HepG2 (cell line): ENCODE data around the gene SFT2D1. TPM values are rescaled to one million over a fixed set of nuclear protein-coding genes. Genes with fewer than 3 reads are reported as not detected.
A peak's percentile ranks its signal among the peaks of the same experiment; 100 is the strongest.

Experiments used
- ATAC-seq: fragments of 200-7000 bp; cut with Tn5 transposase; 3 replicates; pipeline ENCODE4 v1.9.1; 2020; ENCODE audit warnings: mild to moderate bottlenecking, moderate library complexity
- BruUV-seq: library from RNA; stranded (reverse); fragments of 400-500 nt; replicated peaks from 2 replicates; lab custom pipeline; 2021; lab: Mats Ljungman, UMichigan
- CTCF ChIA-PET: fragments of 300-600 bp; formaldehyde crosslinking; extraction: SDS; loops from one replicate; lab custom pipeline; 2021; ENCODE audit warnings: low total read pairs, inconsistent platforms, low intra/inter-chr PET ratio; lab: Yijun Ruan, JAX
- POLR2A ChIA-PET: fragments of 350-600 bp; sonication (Branson Sonifier 250); formaldehyde crosslinking; loops from one replicate; lab custom pipeline; 2020; ENCODE audit warnings: antibody characterized with exemption, inconsistent platforms; lab: Yijun Ruan, JAX
- DNase-seq: peaks from one replicate; pipeline ENCODE4 v3.0.0-alpha.2; 2015; ENCODE audit warnings: low spot score
- FAIRE-seq: peaks from 3 replicates; lab custom pipeline; 2011; peaks lifted over from hg19 to GRCh38; lab: Jason Lieb, UNC
- H2AFZ ChIP-seq: one replicate; pipeline ENCODE4 v1.6.1; 2011; ENCODE audit warnings: low read length, inconsistent platforms
- H3K27ac ChIP-seq: fragments of 300-600 bp; 3 replicates; pipeline ENCODE4 v1.8.0; 2011; ENCODE audit warnings: mixed run types, mild to moderate bottlenecking, mixed read lengths, low read length, inconsistent platforms; ENCODE audit not compliant: insufficient read depth; ENCODE audit errors: extremely low read length
- H3K27me3 ChIP-seq, 2 experiments: fragments of 200-600 bp in 1 of 2; 2 replicates in 1 of 2; 3 replicates in 1 of 2; pipeline versions ENCODE4 v1.6.0 to v1.8.0; 2011; ENCODE audit warnings: low read length in 2 of 2, mild to moderate bottlenecking in 2 of 2, moderate library complexity in 2 of 2, inconsistent platforms in 1 of 2; ENCODE audit not compliant: insufficient read depth in 2 of 2, control insufficient read depth in 1 of 2
- H3K36me3 ChIP-seq, 2 experiments: fragments of 200-600 bp in 1 of 2; replicated peaks in 1 of 2; 2 replicates in 1 of 2; 3 replicates in 1 of 2; pipeline versions ENCODE4 v1.5.1 to v1.8.0; 2011; ENCODE audit warnings: low read length in 2 of 2, inconsistent platforms in 1 of 2; ENCODE audit not compliant: insufficient read depth in 2 of 2, control insufficient read depth in 1 of 2
- H3K4me1 ChIP-seq: 2 replicates; pipeline ENCODE4 v1.5.1; 2012; ENCODE audit warnings: low read length, inconsistent platforms; ENCODE audit not compliant: insufficient read depth
- H3K4me2 ChIP-seq: 2 replicates; pipeline ENCODE4 v1.6.0; 2011; ENCODE audit warnings: low read depth, low read length, inconsistent platforms
- H3K4me3 ChIP-seq, 3 experiments: fragments of 200-600 bp in 1 of 3; sonication (generic), shearing (Covaris generic) in 1 of 3; replicated peaks in 1 of 3; 2 replicates each; pipeline ENCODE4 v1.5.1; 2011 to 2016; ENCODE audit warnings: low read length in 3 of 3, inconsistent platforms in 2 of 3, low read depth in 2 of 3, mild to moderate bottlenecking in 2 of 3, control low read depth in 1 of 3, mixed read lengths in 1 of 3; ENCODE audit not compliant: insufficient read depth in 1 of 3
- H3K79me2 ChIP-seq: one replicate; pipeline ENCODE4 v1.6.1; 2011; ENCODE audit warnings: low read length, inconsistent platforms; ENCODE audit not compliant: insufficient read depth
- H3K9ac ChIP-seq: 2 replicates; pipeline ENCODE4 v1.6.0; 2011; ENCODE audit warnings: mild to moderate bottlenecking, low read depth, low read length, inconsistent platforms; ENCODE audit not compliant: insufficient read depth
- H3K9me3 ChIP-seq: 2 replicates; pipeline ENCODE4 v1.5.1; 2012; ENCODE audit warnings: mild to moderate bottlenecking, low read length
- H4K20me1 ChIP-seq: 2 replicates; pipeline ENCODE4 v1.6.0; 2011; ENCODE audit warnings: inconsistent platforms, mild to moderate bottlenecking, low read length, moderate library complexity; ENCODE audit not compliant: insufficient read depth
- AKNA ChIP-seq: sonication (generic); formaldehyde crosslinking; IDR thresholded peaks from 2 replicates; pipeline ENCODE4 v1.4.0; 2020; ENCODE audit warnings: missing genetic modification reagents, borderline replicate concordance
- EZH2 ChIP-seq: conservative IDR thresholded peaks from 2 replicates; pipeline ENCODE4 v1.6.1; 2012; ENCODE audit warnings: mild to moderate bottlenecking, low read depth, low read length, moderate library complexity
- KLF11 ChIP-seq: IDR thresholded peaks from 2 replicates; pipeline ENCODE4 v1.6.1; 2016; ENCODE audit warnings: missing compliant biosample characterization
- POLR2A ChIP-seq, 2 experiments: IDR thresholded peaks; 2 replicates each; pipeline ENCODE4 v1.6.1; 2011; ENCODE audit warnings: low read depth in 2 of 2, low read length in 2 of 2, mild to moderate bottlenecking in 1 of 2, moderate library complexity in 1 of 2; ENCODE audit not compliant: insufficient read depth in 1 of 2
- ZNF280B ChIP-seq: sonication (generic); formaldehyde crosslinking; IDR thresholded peaks from 2 replicates; pipeline ENCODE4 v1.5.0; 2020; ENCODE audit warnings: missing genetic modification reagents, mild to moderate bottlenecking, borderline replicate concordance
- ZNF513 ChIP-seq: sonication (generic); formaldehyde crosslinking; conservative IDR thresholded peaks from 2 replicates; pipeline ENCODE4 v1.5.0; 2020; ENCODE audit warnings: missing genetic modification reagents
- ZNF891 ChIP-seq: sonication (generic); formaldehyde crosslinking; IDR thresholded peaks from 2 replicates; pipeline ENCODE4 v1.5.0; 2020; ENCODE audit warnings: mild to moderate bottlenecking, missing genetic modification reagents
- WGBS: methylation state at CpG from one replicate; pipeline ENCODE4 v1.1.6; 2017; ENCODE audit warnings: low lambda C conversion rate; 5-methylcytosine and 5-hydroxymethylcytosine counted together
- in situ Hi-C: cut with HindIII; loops from 2 replicates; pipeline ENCODE4 v1.10.0; 2017; ENCODE audit warnings: low pct_unique_long_range_greater_than_20kb; ENCODE audit not compliant: extremely low pct_ligation_motif_present
- intact Hi-C: fragments of 100-400 bp; cut with micrococcal nuclease; formaldehyde crosslinking; loops from one replicate; pipeline ENCODE4 v1.10.0; 2022; ENCODE audit not compliant: unreplicated experiment
- polyA plus RNA-seq, 8 experiments: library from polyadenylated mRNA; depleted of rRNA in 3 of 8; stranded (reverse) in 7 of 8; unstranded in 1 of 8; fragments of >200 nt; fragmentation: Illumina TruSeq in 4 of 8; extraction: Trizol in 4 of 8; gene quantifications; 2 replicates each; pipeline versions ENCODE4 v1.2.1 to v1.2.3, GENCODE V29; 2011 to 2016; ENCODE audit warnings: low read depth in 4 of 8, missing spikeins in 1 of 8, mixed read lengths in 1 of 8; ENCODE audit not compliant: insufficient read depth in 1 of 8
- total RNA-seq, 5 experiments: library from RNA; depleted of rRNA; stranded (reverse); fragments of >200 nt; fragmentation: Illumina TruSeq; extraction: Trizol; gene quantifications; 2 replicates each; pipeline ENCODE4 v1.2.3, GENCODE V29; 2016; ENCODE audit warnings: low read depth in 1 of 5

Gene SFT2D1
- total and polyA plus RNA-seq, 2 of the 13 experiments (the other 11 are each of a cell fraction or from before 2014, with no cell fraction given): 115 to 147 TPM

GRCh38 chr6:166323395-166323794 is 18.9 kb downstream of the SFT2D1 start:
- BruUV-seq: no TSS peak
- no peaks in the 10 kb centered on the region; the same call in 1 of the 2 replicates for H4K20me1 ChIP-seq
- no peaks in the 10 kb centered on the region for H3K4me1 ChIP-seq
- intact Hi-C loops: no loop called here
- FAIRE-seq: no peak
- TF ChIP-seq KLF11 (CRISPR knock-in tag) (no peak), ZNF513 (CRISPR knock-in tag) (no peak)
- TF ChIP-seq, all 625 proteins: peak for 0
- H3K79me2 ChIP-seq: peaks cover 13% of the 10 kb centered on the region
- DNase-seq: no peak
- H3K27ac ChIP-seq: no peak overlapping the region
- in situ Hi-C loops: no loop called here
- H3K4me2 ChIP-seq: no peak overlapping the region
- H3K4me3 ChIP-seq: no peak overlapping the region
- no peak overlapping the region for H3K9ac ChIP-seq
- no peak overlapping the region for H2AFZ ChIP-seq
- no peaks in the 10 kb centered on the region for H3K27me3 ChIP-seq
- ChIA-PET POLR2A (no interaction called here), CTCF (no interaction called here)
- no peak for ATAC-seq
- H3K36me3 ChIP-seq: peaks cover 19 to 70% of the 10 kb centered on the region in 2 experiments
- 96% methylated on average over 5 of the region's 5 CpGs for WGBS
- H3K9me3 ChIP-seq: no peaks in the 10 kb centered on the region

GRCh38 chr6:166318649-166319600 is 23.4 kb downstream of the SFT2D1 start:
- ChIA-PET CTCF (no interaction called here), POLR2A (interaction anchor here (1.2 to 2.1 kb wide), 2 partner anchors 39 to 63 kb away, joined by 3 to 4 read pairs; no protein-coding TSS in a partner anchor)
- no peak overlapping the region for H2AFZ ChIP-seq
- H3K79me2 ChIP-seq: no peaks in the 10 kb centered on the region
- 0 out of 2 replicates have a peak, but pooled peaks cover 9% of the 10 kb centered on the region for H3K4me1 ChIP-seq
- H3K27me3 ChIP-seq: no peaks in the 10 kb centered on the region
- no peaks in the 10 kb centered on the region for H3K9me3 ChIP-seq
- no peak overlapping the region for H3K4me2 ChIP-seq
- H3K4me3 ChIP-seq: no peak overlapping the region
- DNase-seq (peak; percentile 12), FAIRE-seq (no peak), ATAC-seq (peak; percentile 68)
- in situ Hi-C loops (no loop called here), intact Hi-C loops (no loop called here)
- H3K9ac ChIP-seq: no peak overlapping the region
- H4K20me1 ChIP-seq: no peaks in the 10 kb centered on the region
- H3K27ac ChIP-seq: peak overlapping the region; percentile 7
- H3K36me3 ChIP-seq: peaks cover 5 to 34% of the 10 kb centered on the region in 2 experiments; a peak in 4 of 5 replicates
- 88% methylated on average over 18 of the region's 18 CpGs for WGBS
- no TSS peak for BruUV-seq
- TF ChIP-seq AKNA (CRISPR knock-in tag) (no peak), POLR2A (IDR thresholded peaks at IDR 0.05; ENCODE audit: insufficient read depth in 1 of 2, low read depth in 2 of 2, low read length in 2 of 2) (peak in 1 of 2 experiments; percentile 38; a peak in 1 of 4 replicates), EZH2 (no peak), ZNF280B (CRISPR knock-in tag) (peak; percentile 19; the same call in 1 of the 2 replicates), ZNF891 (0 out of 2 replicates have a peak, but pooled peaks have one; percentile 34)
